Ovary (tissue), 9 donors: ENCODE data around the gene SMOC2. TPM values are rescaled to one million over a fixed set of nuclear protein-coding genes. Genes with fewer than 3 reads are reported as not detected.

ENCODE experiments used
- DNase-seq, 5 donors: peaks; one replicate each; pipeline ENCODE4 v3.0.0-alpha.2; 2019 to 2020
- H3K27ac ChIP-seq, 2 donors: fragments of 200-600 bp; one replicate each; pipeline versions ENCODE4 v1.5.1 to v1.8.0; 2019 to 2022
- H3K27me3 ChIP-seq: fragments of 200-600 bp; one replicate; pipeline ENCODE4 v1.8.0; 2022
- H3K36me3 ChIP-seq: fragments of 200-600 bp; sonication (generic); one replicate; pipeline ENCODE4 v1.5.1; 2019
- H3K4me1 ChIP-seq: one replicate; pipeline ENCODE4 v1.8.1; 2013; ENCODE audit warnings: mild to moderate bottlenecking, moderate library complexity; ENCODE audit not compliant: insufficient read depth
- H3K4me3 ChIP-seq: fragments of 200-600 bp; sonication (generic); one replicate; pipeline ENCODE4 v1.5.1; 2017
- H3K9me3 ChIP-seq, 2 donors: fragments of 200-600 bp in 1 of 2; sonication (generic) in 1 of 2; one replicate each; pipeline versions ENCODE4 v1.5.1 to v1.8.1; 2013 to 2019; ENCODE audit warnings: mild to moderate bottlenecking in 1 of 2, moderate library complexity in 1 of 2
- CTCF ChIP-seq, 3 donors: fragments of 450-650 bp in 2 of 3; fragments of 200-600 bp in 1 of 3; IDR thresholded peaks; one replicate each; pipeline versions ENCODE4 v1.5.1 to v1.8.0; 2016 to 2022; ENCODE audit warnings: antibody characterized with exemption in 3 of 3, mild to moderate bottlenecking in 1 of 3
- EP300 ChIP-seq: sonication (generic); formaldehyde crosslinking; IDR thresholded peaks from one replicate; pipeline ENCODE4 v1.6.1; 2017; ENCODE audit warnings: antibody characterized with exemption
- POLR2A ChIP-seq: fragments of 450-650 bp; IDR thresholded peaks from one replicate; pipeline ENCODE4 v1.6.1; 2017; ENCODE audit warnings: antibody characterized with exemption, mild to moderate bottlenecking, moderate library complexity
- WGBS, 3 donors: extraction: QIAGEN DNeasy Blood & Tissue Kit in 1 of 3; methylation state at CpG; one replicate each; pipeline versions ENCODE4 v1.1.5 to v1.1.7; 2013 to 2017; 5-methylcytosine and 5-hydroxymethylcytosine counted together
- intact Hi-C, 4 donors: fragments of 100-400 bp; cut with DNase I; formaldehyde crosslinking; loops; one replicate each; pipeline versions ENCODE4 v1.11.0 to v1.15.1; 2022 to 2023
- polyA plus RNA-seq, 2 donors: library from polyadenylated mRNA; stranded (reverse); fragments of 200-250 nt in 1 of 2; fragments of 350-450 nt in 1 of 2; fragmentation: Illumina TruSeq in 1 of 2; extraction: RNeasy Lipid Tissue Mini Kit (QIAGEN cat#74804) in 1 of 2; gene quantifications; one replicate each; pipeline ENCODE4 v1.2.3, GENCODE V29; 2013 to 2014
- total RNA-seq, 7 donors: library from RNA; depleted of rRNA in 2 of 7; stranded (reverse); fragments of >200 nt in 2 of 7; fragmentation: NEBNext Ultra II Directional in 3 of 7; extraction: Animal tissue kit (Norgen Biotek cat#: 25700) in 3 of 7; gene quantifications; one replicate each; pipeline versions ENCODE4 v1.1.0 to v1.2.4, GENCODE V29; 2016 to 2023
- donor health status: DM: no; HTN: no; CAD: no; lungs with moderate emphysema.
- donor health status: DM: no; HTN: no; CAD: no.
- donor health status: Bipolar disorder and iron deficiency.
- donor health status: DM: yes; HTN: yes; CAD: no.
- donor health status: DM: no; HTN: no; CAD: no.
- donor health status: DM: yes; HTN: yes; CAD: no.

Gene SMOC2
- total and polyA plus RNA-seq, 9 donors, result 84.4 to 272 (median 129) TPM

- DNase-seq, result peak in 1 of 5 donors; percentile 9
- Histone ChIP-seq H3K9me3 (no peaks in the 10 kb centered on the region), H3K36me3 (no peaks in the 10 kb centered on the region), H3K4me3 (no peak overlapping the region), H3K27me3 (no peaks in the 10 kb centered on the region), H3K27ac (no peak overlapping the region), H3K4me1 (no peaks in the 10 kb centered on the region)
- TF ChIP-seq EP300, result no peak
- TF ChIP-seq CTCF (IDR thresholded peaks at IDR 0.05), result no peak
- TF ChIP-seq POLR2A, result no peak
- WGBS, 3 donors, result 87 to 89% (median 88%) methylated on average over 16 of the region's 16 CpGs
- intact Hi-C loops, result no loop called here
Measured at GRCh38 chr6:168396561-168396960, 44.4 kb upstream of the SMOC2 start.

- no peak for DNase-seq
- WGBS, 3 donors, result 71 to 84% (median 75%) methylated on average over 10 of the region's 10 CpGs
- TF ChIP-seq CTCF (IDR thresholded peaks at IDR 0.05) (no peak), EP300 (no peak), POLR2A (no peak)
- H3K27me3 ChIP-seq, result no peaks in the 10 kb centered on the region
- H3K9me3 ChIP-seq, result no peaks in the 10 kb centered on the region
- intact Hi-C loops, result no loop called here
- no peak overlapping the region for H3K4me3 ChIP-seq
- no peaks in the 10 kb centered on the region for H3K36me3 ChIP-seq
- H3K27ac ChIP-seq, result no peak overlapping the region
- no peaks in the 10 kb centered on the region for H3K4me1 ChIP-seq
Measured at GRCh38 chr6:168397012-168397411, 44.0 kb upstream of the SMOC2 start.

- Histone ChIP-seq H3K27ac (no peak overlapping the region), H3K36me3 (no peaks in the 10 kb centered on the region), H3K4me3 (no peak overlapping the region), H3K9me3 (no peaks in the 10 kb centered on the region), H3K4me1 (no peaks in the 10 kb centered on the region), H3K27me3 (no peaks in the 10 kb centered on the region)
- TF ChIP-seq EP300, result no peak
- TF ChIP-seq CTCF (IDR thresholded peaks at IDR 0.05), result no peak
- TF ChIP-seq POLR2A, result no peak
- intact Hi-C loops, result no loop called here
- WGBS, 3 donors, result 25 to 30% (median 26%) methylated on average over 2 of the region's 2 CpGs
- peak in 4 of 5 donors; percentile 39 to 64 (median 47) for DNase-seq
Measured at GRCh38 chr6:168400037-168400436, 40.9 kb upstream of the SMOC2 start.

GRCh38 chr6:168403370-168404005, 37.5 kb upstream of the SMOC2 start:
- Histone ChIP-seq H3K4me3 (no peak overlapping the region), H3K36me3 (no peaks in the 10 kb centered on the region), H3K27ac (no peak overlapping the region), H3K9me3 (no peaks in the 10 kb centered on the region), H3K27me3 (no peaks in the 10 kb centered on the region), H3K4me1 (no peaks in the 10 kb centered on the region)
- WGBS, 3 donors, result 84 to 91% (median 87%) methylated on average over 9 of the region's 9 CpGs
- DNase-seq, result no peak
- intact Hi-C loops, result no loop called here
- TF ChIP-seq POLR2A, result no peak
- TF ChIP-seq CTCF (IDR thresholded peaks at IDR 0.05), result no peak
- TF ChIP-seq EP300, result no peak
